Measurements from ENCODE around the gene SH2D3A. TPM values are rescaled to one million over a fixed set of nuclear protein-coding genes. Genes with fewer than 3 reads are reported as not detected.
"Not testable (repeated sequence)": the region's sequence is repeated elsewhere in the genome, so short reads cannot be mapped to it uniquely, and the experiment has no call there.

The SH2D3A gene
- total RNA-seq, 1 donor from 2014 or later = 1.5 TPM

- H3K27ac Mint-ChIP-seq (ENCODE audit: unreplicated experiment) = no peak overlapping the region
- H3K9me3 Mint-ChIP-seq (ENCODE audit: unreplicated experiment) = peaks cover 24% of the 10 kb centered on the region
Observed at GRCh38 chr19:6802336-6803035, 35.3 kb upstream of the SH2D3A start.

GRCh38 chr19:6801485-6802086 lies 34.4 kb upstream of the SH2D3A start:
- H3K27ac Mint-ChIP-seq (ENCODE audit: unreplicated experiment) = no peak overlapping the region
- H3K4me3 Mint-ChIP-seq (ENCODE audit: unreplicated experiment) = no peak overlapping the region
- peaks cover 23% of the 10 kb centered on the region for H3K9me3 Mint-ChIP-seq (ENCODE audit: unreplicated experiment)

More at GRCh38 chr19:6802336-6803035, 35.3 kb upstream of the SH2D3A start:
- H3K4me1 Mint-ChIP-seq (ENCODE audit: unreplicated experiment) = no peaks in the 10 kb centered on the region
- no peak overlapping the region for H3K4me3 Mint-ChIP-seq (ENCODE audit: unreplicated experiment)
- peaks cover 10% of the 10 kb centered on the region for H3K36me3 Mint-ChIP-seq (ENCODE audit: low read depth, unreplicated experiment)
- TF ChIP-seq, protein P1, sequence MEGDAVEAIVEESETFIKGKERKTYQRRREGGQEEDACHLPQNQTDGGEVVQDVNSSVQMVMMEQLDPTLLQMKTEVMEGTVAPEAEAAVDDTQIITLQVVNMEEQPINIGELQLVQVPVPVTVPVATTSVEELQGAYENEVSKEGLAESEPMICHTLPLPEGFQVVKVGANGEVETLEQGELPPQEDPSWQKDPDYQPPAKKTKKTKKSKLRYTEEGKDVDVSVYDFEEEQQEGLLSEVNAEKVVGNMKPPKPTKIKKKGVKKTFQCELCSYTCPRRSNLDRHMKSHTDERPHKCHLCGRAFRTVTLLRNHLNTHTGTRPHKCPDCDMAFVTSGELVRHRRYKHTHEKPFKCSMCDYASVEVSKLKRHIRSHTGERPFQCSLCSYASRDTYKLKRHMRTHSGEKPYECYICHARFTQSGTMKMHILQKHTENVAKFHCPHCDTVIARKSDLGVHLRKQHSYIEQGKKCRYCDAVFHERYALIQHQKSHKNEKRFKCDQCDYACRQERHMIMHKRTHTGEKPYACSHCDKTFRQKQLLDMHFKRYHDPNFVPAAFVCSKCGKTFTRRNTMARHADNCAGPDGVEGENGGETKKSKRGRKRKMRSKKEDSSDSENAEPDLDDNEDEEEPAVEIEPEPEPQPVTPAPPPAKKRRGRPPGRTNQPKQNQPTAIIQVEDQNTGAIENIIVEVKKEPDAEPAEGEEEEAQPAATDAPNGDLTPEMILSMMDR (IDR thresholded peaks at IDR 0.05; ENCODE audit: unreplicated experiment) = no peak
- no peak for DNase-seq (ENCODE audit: low spot score)
- peaks cover 8% of the 10 kb centered on the region for H3K27me3 Mint-ChIP-seq (ENCODE audit: unreplicated experiment)

DNA sequence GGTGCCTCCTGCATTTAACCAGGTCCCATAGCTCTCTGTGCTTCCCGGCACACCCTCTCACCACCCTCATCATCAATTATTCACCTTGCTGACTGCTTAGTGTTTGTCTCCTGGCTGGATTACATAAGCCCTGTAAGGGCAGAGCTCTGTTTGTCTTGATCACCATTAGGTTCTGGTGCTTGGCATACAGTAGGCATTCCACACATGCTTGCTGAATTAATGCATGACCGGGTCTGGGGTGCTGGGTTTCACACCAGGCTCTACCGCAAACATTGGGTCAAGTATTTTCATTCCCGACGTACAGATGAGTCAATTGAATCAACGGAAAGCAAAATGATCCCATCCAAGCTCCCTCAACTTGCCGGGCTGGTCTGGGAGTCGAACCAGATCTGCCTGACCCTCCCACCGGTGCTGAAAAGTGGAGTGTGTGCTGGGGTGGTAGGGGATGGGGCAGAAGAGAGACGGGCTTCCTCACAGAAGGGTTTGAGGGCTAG lies 33.8 kb upstream of the SH2D3A start:
- H3K9me3 Mint-ChIP-seq (ENCODE audit: unreplicated experiment) = peaks cover 26% of the 10 kb centered on the region
- TF ChIP-seq, protein P1 (IDR thresholded peaks at IDR 0.05; ENCODE audit: unreplicated experiment) = no peak

More at GRCh38 chr19:6801485-6802086, 34.4 kb upstream of the SH2D3A start:
- TF ChIP-seq, protein P1 (IDR thresholded peaks at IDR 0.05; ENCODE audit: unreplicated experiment) = no peak
- no peak for DNase-seq (ENCODE audit: low spot score)
- H3K27me3 Mint-ChIP-seq (ENCODE audit: unreplicated experiment) = peaks cover 8% of the 10 kb centered on the region
- H3K36me3 Mint-ChIP-seq (ENCODE audit: low read depth, unreplicated experiment) = peaks cover 12% of the 10 kb centered on the region
- H3K4me1 Mint-ChIP-seq (ENCODE audit: unreplicated experiment) = no peaks in the 10 kb centered on the region

DNA sequence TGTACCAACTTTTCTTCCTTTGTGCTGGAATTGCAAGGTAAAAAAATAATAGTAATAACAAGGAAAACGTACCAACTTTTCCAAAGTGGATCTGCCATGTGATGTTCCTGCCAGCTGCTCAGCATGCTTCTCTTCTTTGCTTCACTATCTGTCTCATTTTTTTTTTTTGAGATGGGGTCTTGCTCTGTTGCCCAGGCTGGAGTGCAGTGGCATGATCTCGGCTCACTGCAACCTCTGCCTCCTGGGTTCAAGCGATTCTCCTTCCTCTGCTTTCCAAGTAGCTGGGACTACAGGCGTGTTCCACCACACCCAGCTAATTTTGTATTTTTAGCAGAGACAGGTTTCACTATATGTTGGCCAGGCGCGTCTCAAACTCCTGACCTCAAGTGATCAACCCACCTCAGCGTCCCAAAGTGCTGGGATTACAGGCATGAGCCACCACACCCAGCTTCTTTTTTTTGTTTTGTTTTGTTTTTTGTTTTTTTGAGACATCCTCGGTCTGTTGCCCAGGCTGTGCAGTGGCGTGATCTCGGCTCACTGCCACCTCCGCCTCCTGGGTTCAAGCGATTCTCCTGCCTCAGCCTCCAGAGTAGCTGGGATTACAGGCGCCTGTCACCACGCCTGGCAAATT lies 33.0 kb upstream of the SH2D3A start:
- H3K27ac Mint-ChIP-seq (ENCODE audit: unreplicated experiment); H3K4me3 Mint-ChIP-seq (ENCODE audit: unreplicated experiment): not testable (repeated sequence)
- H3K9me3 Mint-ChIP-seq (ENCODE audit: unreplicated experiment) = peaks cover 26% of the 10 kb centered on the region

More for the DNA sequence above, 33.8 kb upstream of the SH2D3A start:
- Mint-ChIP-seq H3K4me3 (ENCODE audit: unreplicated experiment) (no peak overlapping the region), H3K27ac (ENCODE audit: unreplicated experiment) (no peak overlapping the region), H3K27me3 (ENCODE audit: unreplicated experiment) (peaks cover 6% of the 10 kb centered on the region), H3K4me1 (ENCODE audit: unreplicated experiment) (no peaks in the 10 kb centered on the region), H3K36me3 (ENCODE audit: low read depth, unreplicated experiment) (peaks cover 12% of the 10 kb centered on the region)
- DNase-seq (ENCODE audit: low spot score) = no peak

GRCh38 chr19:6797646-6798045 lies 30.4 kb upstream of the SH2D3A start:
- no peak for DNase-seq (ENCODE audit: low spot score)
- Mint-ChIP-seq H3K27me3 (ENCODE audit: unreplicated experiment) (peaks cover 5% of the 10 kb centered on the region), H3K4me1 (ENCODE audit: unreplicated experiment) (no peaks in the 10 kb centered on the region), H3K27ac (ENCODE audit: unreplicated experiment) (no peak overlapping the region), H3K36me3 (ENCODE audit: low read depth, unreplicated experiment) (peaks cover 16% of the 10 kb centered on the region), H3K9me3 (ENCODE audit: unreplicated experiment) (peaks cover 23% of the 10 kb centered on the region), H3K4me3 (ENCODE audit: unreplicated experiment) (no peak overlapping the region)
- TF ChIP-seq, protein P1 (IDR thresholded peaks at IDR 0.05; ENCODE audit: unreplicated experiment) = no peak

More for the DNA sequence above, 33.0 kb upstream of the SH2D3A start:
- DNase-seq (ENCODE audit: low spot score); H3K27me3 Mint-ChIP-seq (ENCODE audit: unreplicated experiment); H3K4me1 Mint-ChIP-seq (ENCODE audit: unreplicated experiment): not testable (repeated sequence)
- H3K36me3 Mint-ChIP-seq (ENCODE audit: low read depth, unreplicated experiment) = peaks cover 12% of the 10 kb centered on the region
